ENCODE measurements around the gene RABGAP1L.

RABGAP1L gene

GRCh38 chr1:174920093-174920492 lies 760.8 kb downstream of the RABGAP1L start:
- POLR2A ChIA-PET: no interaction called here
- TF ChIP-seq CTCF (IDR thresholded peaks at IDR 0.05; ENCODE audit: control extremely low read depth, extremely low read depth, low read depth, missing control alignments): no peak
- DNase-seq (ENCODE audit: extremely low spot score): no peak
- CTCF ChIA-PET: no interaction called here

GRCh38 chr1:174922121-174922520 lies 762.8 kb downstream of the RABGAP1L start:
- POLR2A ChIA-PET: no interaction called here

GRCh38 chr1:174923820-174924219 lies 764.5 kb downstream of the RABGAP1L start:
- ChIA-PET CTCF (no interaction called here), POLR2A (interaction anchor here (0.7 kb wide), 1 partner anchor 1700 kb away, joined by 6 read pairs; no protein-coding TSS in a partner anchor)
- no peak for TF ChIP-seq CTCF (IDR thresholded peaks at IDR 0.05; ENCODE audit: control extremely low read depth, extremely low read depth, low read depth, missing control alignments)
- no peak for DNase-seq (ENCODE audit: extremely low spot score)

More at GRCh38 chr1:174922121-174922520, 762.8 kb downstream of the RABGAP1L start:
- no peak for TF ChIP-seq CTCF (IDR thresholded peaks at IDR 0.05; ENCODE audit: control extremely low read depth, extremely low read depth, low read depth, missing control alignments)
- DNase-seq (ENCODE audit: extremely low spot score): no peak
- CTCF ChIA-PET: interaction anchor here (0.7 to 1.7 kb wide), 3 partner anchors 9 to 32 kb away, joined by 3 to 8 read pairs (median 4); no protein-coding TSS in a partner anchor

- TF ChIP-seq CTCF (IDR thresholded peaks at IDR 0.05; ENCODE audit: control extremely low read depth, extremely low read depth, low read depth, missing control alignments): no peak
- DNase-seq (ENCODE audit: extremely low spot score): no peak
- CTCF ChIA-PET: interaction anchor here (2.6 kb wide), 1 partner anchor 8 kb away, joined by 8 read pairs; no protein-coding TSS in a partner anchor
- POLR2A ChIA-PET: no interaction called here
These were observed 769.2 kb downstream of the RABGAP1L start for GRCh38 chr1:174928541-174928940.

GRCh38 chr1:174931214-174931613 lies 771.9 kb downstream of the RABGAP1L start:
- no peak for DNase-seq (ENCODE audit: extremely low spot score)
- CTCF ChIA-PET: interaction anchor here (1.1 to 2.1 kb wide), 3 partner anchors 9 to 19 kb away, joined by 3 to 8 read pairs (median 4); no protein-coding TSS in a partner anchor
- no peak for TF ChIP-seq CTCF (IDR thresholded peaks at IDR 0.05; ENCODE audit: control extremely low read depth, extremely low read depth, low read depth, missing control alignments)
- POLR2A ChIA-PET: no interaction called here

- no peak for DNase-seq (ENCODE audit: extremely low spot score)
- TF ChIP-seq CTCF (IDR thresholded peaks at IDR 0.05; ENCODE audit: control extremely low read depth, extremely low read depth, low read depth, missing control alignments): no peak
- CTCF ChIA-PET: interaction anchor here (1.0 to 2.1 kb wide), 2 partner anchors 10 to 28 kb away, joined by 3 to 8 read pairs; no protein-coding TSS in a partner anchor
- POLR2A ChIA-PET: no interaction called here
These were observed 773.3 kb downstream of the RABGAP1L start for GRCh38 chr1:174932587-174932986.
